ENCODE results near the gene ZNF804A.

DNA sequence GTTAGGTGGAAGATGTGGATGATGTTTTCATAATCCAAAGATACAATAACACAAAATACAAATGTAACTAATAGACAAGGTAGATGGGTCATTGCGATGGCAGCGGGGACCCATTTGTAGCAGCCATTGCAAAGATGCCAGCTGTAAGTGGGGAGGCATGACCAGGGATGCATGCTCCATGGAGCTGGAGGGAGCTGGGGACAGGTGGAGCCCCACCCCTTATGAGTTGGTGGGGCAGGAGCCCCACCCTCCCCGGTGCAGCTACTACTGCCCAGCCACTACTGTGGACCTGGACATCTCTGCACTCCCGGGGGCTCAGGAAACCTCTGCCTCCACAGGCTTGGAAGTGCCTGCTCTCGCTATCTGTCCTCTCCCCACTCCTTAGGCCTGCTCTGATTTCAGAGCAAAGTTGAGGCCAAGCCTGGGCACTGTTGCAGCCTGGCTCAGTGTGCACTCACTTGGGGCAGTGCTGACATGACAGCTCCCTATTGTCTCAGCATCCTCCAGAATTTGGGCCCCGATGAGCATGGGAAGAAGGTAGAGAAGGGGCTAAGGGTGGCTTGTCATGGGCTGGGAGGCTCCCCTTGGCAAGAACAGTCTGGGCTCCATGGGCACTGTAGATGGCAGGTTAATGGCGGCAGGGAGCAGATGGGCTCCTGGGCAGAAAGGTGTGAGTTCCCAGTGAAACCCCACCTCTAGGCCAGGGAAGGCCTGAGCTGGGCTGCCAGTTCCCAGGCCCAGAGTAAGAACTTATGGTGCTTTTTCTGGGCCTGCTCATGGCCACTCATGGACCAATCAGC lies 81.1 kb downstream of the ZNF804A start:
- TF ChIP-seq EZH2phosphoT487 (IDR thresholded peaks at IDR 0.05; ENCODE audit: borderline replicate concordance, low read length) = no peak
- TF ChIP-seq, protein P1, sequence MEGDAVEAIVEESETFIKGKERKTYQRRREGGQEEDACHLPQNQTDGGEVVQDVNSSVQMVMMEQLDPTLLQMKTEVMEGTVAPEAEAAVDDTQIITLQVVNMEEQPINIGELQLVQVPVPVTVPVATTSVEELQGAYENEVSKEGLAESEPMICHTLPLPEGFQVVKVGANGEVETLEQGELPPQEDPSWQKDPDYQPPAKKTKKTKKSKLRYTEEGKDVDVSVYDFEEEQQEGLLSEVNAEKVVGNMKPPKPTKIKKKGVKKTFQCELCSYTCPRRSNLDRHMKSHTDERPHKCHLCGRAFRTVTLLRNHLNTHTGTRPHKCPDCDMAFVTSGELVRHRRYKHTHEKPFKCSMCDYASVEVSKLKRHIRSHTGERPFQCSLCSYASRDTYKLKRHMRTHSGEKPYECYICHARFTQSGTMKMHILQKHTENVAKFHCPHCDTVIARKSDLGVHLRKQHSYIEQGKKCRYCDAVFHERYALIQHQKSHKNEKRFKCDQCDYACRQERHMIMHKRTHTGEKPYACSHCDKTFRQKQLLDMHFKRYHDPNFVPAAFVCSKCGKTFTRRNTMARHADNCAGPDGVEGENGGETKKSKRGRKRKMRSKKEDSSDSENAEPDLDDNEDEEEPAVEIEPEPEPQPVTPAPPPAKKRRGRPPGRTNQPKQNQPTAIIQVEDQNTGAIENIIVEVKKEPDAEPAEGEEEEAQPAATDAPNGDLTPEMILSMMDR (IDR thresholded peaks at IDR 0.05; ENCODE audit: low read depth, low read length, poor library complexity, severe bottlenecking) = no peak
